Brain microvascular endothelial cell (primary cell): ENCODE data around the gene TRIM65.

Experiments used
- DNase-seq: peaks from one replicate; pipeline ENCODE4 v3.0.0-alpha.2; 2020
- H3K27ac ChIP-seq: fragments of 250-450 bp; sonication (Bioruptor Pico); 2 replicates; pipeline ENCODE4 v1.5.1; 2020; ENCODE audit warnings: mild to moderate bottlenecking, moderate library complexity
- H3K27me3 ChIP-seq: fragments of 250-450 bp; sonication (Bioruptor Pico); replicated peaks from 2 replicates; pipeline ENCODE4 v1.5.1; 2020; ENCODE audit warnings: mild to moderate bottlenecking
- H3K36me3 ChIP-seq: fragments of 250-450 bp; sonication (Bioruptor Pico); replicated peaks from 2 replicates; pipeline ENCODE4 v1.5.1; 2020; ENCODE audit warnings: mild to moderate bottlenecking
- H3K4me3 ChIP-seq: 2 replicates; pipeline ENCODE4 v1.5.1; 2011; ENCODE audit warnings: low read depth, mild to moderate bottlenecking, control low read depth, low read length, moderate library complexity
- CTCF ChIP-seq: IDR thresholded peaks from 2 replicates; pipeline ENCODE4 v1.5.1; 2011; ENCODE audit warnings: low read depth, mild to moderate bottlenecking, moderate library complexity, low read length, control low read depth, inconsistent platforms; ENCODE audit errors: missing control alignments
- in situ Hi-C: cut with HindIII; loops from 2 replicates; pipeline ENCODE4 v1.10.0; 2017; ENCODE audit warnings: low sequenced_read_pairs, low pct_ligation_motif_present

Gene TRIM65

GRCh38 chr17:75839942-75840798 lies 56.6 kb downstream of the TRIM65 start:
- Histone ChIP-seq H3K27ac (no peak overlapping the region), H3K4me3 (no peak overlapping the region), H3K27me3 (no peaks in the 10 kb centered on the region), H3K36me3 (no peaks in the 10 kb centered on the region)
- DNase-seq: no peak
- TF ChIP-seq CTCF: no peak
- in situ Hi-C loops: no loop called here
